VCaP (cell line): Measurements from ENCODE around the gene THEM4.
A peak's percentile ranks its signal among the peaks of the same experiment; 100 is the strongest.
"Not testable (repeated sequence)": the region's sequence is repeated elsewhere in the genome, so short reads cannot be mapped to it uniquely, and the experiment has no call there.

Experiments used
- H3K27ac ChIP-seq: fragments of 450-650 bp; 2 replicates; pipeline ENCODE4 v1.5.1; 2017
- CTCF ChIP-seq: fragments of 450-650 bp; conservative IDR thresholded peaks from 2 replicates; pipeline ENCODE4 v1.5.1; 2017; ENCODE audit warnings: mild to moderate bottlenecking, moderate library complexity

Gene THEM4

GRCh38 chr1:151902858-151903257 lies 6.5 kb downstream of the THEM4 start:
- TF ChIP-seq CTCF, result no peak
- H3K27ac ChIP-seq, result no peak overlapping the region

GRCh38 chr1:151900804-151901203 lies 8.5 kb downstream of the THEM4 start:
- not testable (repeated sequence) for H3K27ac ChIP-seq

- TF ChIP-seq CTCF, result no peak
- H3K27ac ChIP-seq, result peak overlapping the region; percentile 34; the same call in 1 of the 2 replicates
Observed at GRCh38 chr1:151898519-151898991, 10.8 kb downstream of the THEM4 start.

- H3K27ac ChIP-seq, result peak overlapping the region; percentile 34; the same call in 1 of the 2 replicates
Observed at GRCh38 chr1:151897991-151898431, 11.3 kb downstream of the THEM4 start.

GRCh38 chr1:151893176-151893924 lies 16.0 kb downstream of the THEM4 start:
- TF ChIP-seq CTCF, result no peak
- no peak overlapping the region for H3K27ac ChIP-seq

More at GRCh38 chr1:151897991-151898431, 11.3 kb downstream of the THEM4 start:
- no peak for TF ChIP-seq CTCF

- H3K27ac ChIP-seq, result no peak overlapping the region
- no peak for TF ChIP-seq CTCF
Observed at GRCh38 chr1:151892190-151892589, 17.1 kb downstream of the THEM4 start.

GRCh38 chr1:151891512-151891911 lies 17.8 kb downstream of the THEM4 start:
- TF ChIP-seq CTCF, result no peak

GRCh38 chr1:151888972-151889570 lies 20.2 kb downstream of the THEM4 start:
- peak; percentile 80 for TF ChIP-seq CTCF
- H3K27ac ChIP-seq, result no peak overlapping the region

More at GRCh38 chr1:151891512-151891911, 17.8 kb downstream of the THEM4 start:
- H3K27ac ChIP-seq, result no peak overlapping the region
